Tracheal epithelial cell (primary cell): ENCODE results near the gene CETN3. TPM values are rescaled to one million over a fixed set of nuclear protein-coding genes. Genes with fewer than 3 reads are reported as not detected.

ENCODE experiments used
- total RNA-seq: library from RNA; depleted of rRNA; stranded (reverse); fragments of >200 nt; gene quantifications from 2 replicates; pipeline ENCODE4 v1.2.1, GENCODE V29; 2014

CETN3 gene
- 4.3 and 9.2 TPM in 2 replicates for total RNA-seq

GRCh38 chr5:90409318-90410177 is at the start of gene CETN3:
Gene CETN3 (minus strand): TSS chr5:90409756. CDS start chr5:90409661, 95 bp downstream.

Other genes with a start within 250 kb of the CETN3 start
- gene MBLAC2, start 65.0 kb upstream of the CETN3 start, total RNA-seq = 2.9 and 3.8 TPM in 2 replicates
- gene POLR3G, start 65.1 kb upstream of the CETN3 start, total RNA-seq = 7.0 and 9.4 TPM in 2 replicates
- gene LYSMD3, start 119.8 kb upstream of the CETN3 start, total RNA-seq = 9.6 and 10.4 TPM in 2 replicates
- gene ADGRV1, start 149.0 kb upstream of the CETN3 start, total RNA-seq = 0.85 and 0.96 TPM in 2 replicates